MM.1S (cell line): Measurements from ENCODE around the gene SPDYE2B.
"Not testable (repeated sequence)": the region's sequence is repeated elsewhere in the genome, so short reads cannot be mapped to it uniquely, and the experiment has no call there.

Source experiments
- DNase-seq: peaks from one replicate; pipeline ENCODE4 v3.0.0-alpha.2; 2015
- H2AFZ ChIP-seq: fragments of 300-600 bp; sonication (generic); 2 replicates; pipeline ENCODE4 v1.6.0; 2016; ENCODE audit warnings: antibody characterized with exemption, low read length
- H3F3A ChIP-seq: fragments of 300-600 bp; sonication (generic); 2 replicates; pipeline ENCODE4 v1.6.1; 2016; ENCODE audit warnings: mild to moderate bottlenecking, antibody characterized with exemption, low read length, moderate library complexity, mixed read lengths; ENCODE audit not compliant: insufficient read depth
- H3K27ac ChIP-seq: fragments of 300-600 bp; sonication (generic); 2 replicates; pipeline ENCODE4 v1.5.1; 2016; ENCODE audit warnings: mild to moderate bottlenecking, low read length
- H3K27me3 ChIP-seq: fragments of 300-600 bp; sonication (generic); replicated peaks from 2 replicates; pipeline ENCODE4 v1.6.0; 2016; ENCODE audit warnings: low read length; ENCODE audit not compliant: insufficient read depth
- H3K36me3 ChIP-seq: fragments of 300-600 bp; sonication (generic); replicated peaks from 2 replicates; pipeline ENCODE4 v1.6.1; 2016; ENCODE audit warnings: mild to moderate bottlenecking, low read length, mixed read lengths; ENCODE audit not compliant: insufficient read depth
- H3K4me1 ChIP-seq: fragments of 300-600 bp; sonication (generic); 2 replicates; pipeline ENCODE4 v1.6.1; 2016; ENCODE audit warnings: low read length, mixed read lengths
- H3K4me2 ChIP-seq: fragments of 300-600 bp; sonication (generic); 2 replicates; pipeline ENCODE4 v1.6.0; 2016; ENCODE audit warnings: low read depth, low read length
- H3K4me3 ChIP-seq: fragments of 300-600 bp; sonication (generic); 2 replicates; pipeline ENCODE4 v1.5.1; 2016; ENCODE audit warnings: low read length, mixed read lengths
- H3K79me2 ChIP-seq: fragments of 300-600 bp; sonication (generic); 2 replicates; pipeline ENCODE4 v1.6.1; 2016; ENCODE audit warnings: mixed run types, low read length, mixed read lengths
- H3K9ac ChIP-seq: fragments of 300-600 bp; sonication (generic); 2 replicates; pipeline ENCODE4 v1.6.1; 2016; ENCODE audit warnings: low read length, mixed read lengths
- H3K9me2 ChIP-seq: fragments of 300-600 bp; sonication (generic); replicated peaks from 2 replicates; pipeline ENCODE4 v1.6.1; 2016; ENCODE audit warnings: mild to moderate bottlenecking, low read length, mixed read lengths; ENCODE audit not compliant: insufficient read depth
- H3K9me3 ChIP-seq: fragments of 300-600 bp; sonication (generic); replicated peaks from 2 replicates; pipeline ENCODE4 v1.6.1; 2016; ENCODE audit warnings: mild to moderate bottlenecking, low read length, mixed read lengths; ENCODE audit not compliant: insufficient read depth
- H4K20me1 ChIP-seq: fragments of 300-600 bp; sonication (generic); 2 replicates; pipeline ENCODE4 v1.6.1; 2016; ENCODE audit warnings: mild to moderate bottlenecking, low read length, moderate library complexity, mixed read lengths; ENCODE audit not compliant: insufficient read depth

The SPDYE2B gene

GRCh38 chr7:102680780-102681179 is 30.7 kb downstream of the SPDYE2B start:
- H3F3A ChIP-seq, H2AFZ ChIP-seq, DNase-seq, H3K4me3 ChIP-seq, H3K4me2 ChIP-seq, H3K9me2 ChIP-seq, H3K36me3 ChIP-seq, H3K9me3 ChIP-seq, H3K9ac ChIP-seq, H3K27me3 ChIP-seq, H3K4me1 ChIP-seq, H4K20me1 ChIP-seq, H3K79me2 ChIP-seq, H3K27ac ChIP-seq: not testable (repeated sequence)

- not testable (repeated sequence) for H3K9me2 ChIP-seq
Observed at GRCh38 chr7:102682560-102682959, 32.4 kb downstream of the SPDYE2B start.

DNA sequence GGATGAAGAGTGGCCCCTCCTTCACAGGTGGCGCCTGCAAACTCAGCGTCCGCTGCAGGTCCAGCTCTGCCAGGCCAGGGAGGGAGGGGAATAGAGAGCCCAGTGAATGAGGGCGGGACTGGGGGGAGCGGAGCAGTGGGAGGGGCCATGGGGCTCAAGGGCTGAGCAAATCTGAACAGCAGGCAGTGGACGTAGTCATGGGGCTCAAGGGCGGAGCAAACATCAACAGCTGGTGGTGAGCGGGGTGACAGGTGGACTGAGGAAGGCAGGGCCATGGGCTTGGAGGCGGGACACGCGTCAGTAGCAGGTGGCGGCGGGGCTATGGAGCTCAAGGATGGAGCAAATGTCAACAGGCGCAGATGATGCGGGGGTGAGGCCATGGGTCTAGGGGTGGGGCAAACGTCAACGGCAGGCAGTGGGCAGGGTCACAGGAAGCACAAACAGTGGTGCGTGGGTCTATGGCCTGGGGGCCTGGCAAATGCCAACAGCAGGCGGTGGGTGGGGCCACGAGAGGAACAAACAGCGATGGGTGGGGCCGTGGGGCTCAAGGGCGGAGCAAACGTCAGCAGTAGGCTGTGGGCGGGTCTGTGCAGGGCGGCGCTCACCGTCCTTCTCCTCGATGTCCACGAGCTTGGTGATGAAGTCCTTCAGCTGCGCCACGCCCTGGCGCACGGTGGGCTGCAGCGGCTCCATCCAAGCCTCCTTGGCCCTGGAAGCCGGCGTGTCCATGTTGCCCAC is 38.3 kb downstream of the SPDYE2B start:
- not testable (repeated sequence) for H3K36me3 ChIP-seq, H3K79me2 ChIP-seq, H3K4me1 ChIP-seq, H3F3A ChIP-seq, H3K9me3 ChIP-seq, DNase-seq, H3K9ac ChIP-seq, H2AFZ ChIP-seq, H3K9me2 ChIP-seq, H4K20me1 ChIP-seq, H3K27me3 ChIP-seq, H3K4me3 ChIP-seq, H3K4me2 ChIP-seq, H3K27ac ChIP-seq

More at GRCh38 chr7:102682560-102682959, 32.4 kb downstream of the SPDYE2B start:
- not testable (repeated sequence) for H2AFZ ChIP-seq, H3F3A ChIP-seq, H3K4me3 ChIP-seq, DNase-seq, H3K27ac ChIP-seq, H4K20me1 ChIP-seq, H3K36me3 ChIP-seq, H3K79me2 ChIP-seq, H3K4me2 ChIP-seq, H3K9ac ChIP-seq, H3K27me3 ChIP-seq, H3K9me3 ChIP-seq, H3K4me1 ChIP-seq

DNA sequence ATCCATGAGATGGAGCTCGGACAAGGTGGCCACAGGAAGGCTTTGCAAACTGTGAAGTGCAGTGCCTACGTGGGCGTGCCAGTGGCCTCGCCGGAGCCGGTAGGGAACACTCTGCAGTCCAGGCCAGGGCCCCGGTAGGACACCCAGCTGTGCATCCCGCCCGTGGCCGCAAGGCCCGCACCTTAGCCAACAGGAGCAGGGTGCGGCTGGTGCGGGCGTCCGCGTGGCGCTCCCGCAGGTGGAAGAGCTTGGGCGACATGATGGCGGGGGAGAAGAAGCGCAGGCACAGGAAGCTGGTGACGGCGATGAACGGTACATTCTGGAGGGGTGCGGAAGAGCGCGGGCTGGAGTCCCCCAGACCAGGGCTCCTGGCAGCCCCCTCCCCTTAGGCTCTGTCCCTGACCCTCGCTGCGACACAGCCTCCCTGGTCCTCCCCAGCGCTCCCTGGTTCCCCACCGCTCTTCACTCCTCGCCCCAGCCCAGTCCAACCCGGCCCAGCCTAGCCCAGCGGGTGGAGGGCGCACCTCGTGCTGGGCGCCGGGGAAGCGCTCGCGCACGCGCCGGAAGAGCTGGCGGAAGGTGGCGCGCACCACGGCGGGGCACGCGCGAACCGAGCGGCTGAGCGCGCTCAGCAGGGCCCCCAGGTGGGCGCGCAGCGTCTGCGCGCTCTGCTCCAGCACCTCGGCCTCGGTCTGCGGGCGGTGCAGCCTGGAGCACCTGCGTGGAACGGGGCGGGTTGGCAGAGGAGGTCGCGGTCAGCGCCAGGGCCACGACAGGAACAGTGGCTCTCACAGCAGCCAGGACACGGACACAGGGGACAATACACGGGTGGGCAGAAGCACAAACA is 39.5 kb downstream of the SPDYE2B start:
- H3K79me2 ChIP-seq, H3K36me3 ChIP-seq, DNase-seq, H3K9me2 ChIP-seq, H3K9me3 ChIP-seq, H4K20me1 ChIP-seq, H3K4me1 ChIP-seq, H3K27ac ChIP-seq, H3K4me2 ChIP-seq, H3K27me3 ChIP-seq, H3F3A ChIP-seq, H2AFZ ChIP-seq, H3K4me3 ChIP-seq, H3K9ac ChIP-seq: not testable (repeated sequence)

- H3K79me2 ChIP-seq, H3F3A ChIP-seq, H3K27ac ChIP-seq, H3K4me3 ChIP-seq, H3K9me3 ChIP-seq, H2AFZ ChIP-seq, DNase-seq, H3K27me3 ChIP-seq, H3K4me2 ChIP-seq, H3K4me1 ChIP-seq, H3K9ac ChIP-seq, H4K20me1 ChIP-seq, H3K9me2 ChIP-seq, H3K36me3 ChIP-seq: not testable (repeated sequence)
Observed at GRCh38 chr7:102690602-102691001, 40.5 kb downstream of the SPDYE2B start.

GRCh38 chr7:102694008-102694407 is 43.9 kb downstream of the SPDYE2B start:
- H3K4me2 ChIP-seq, DNase-seq: not testable (repeated sequence)

DNA sequence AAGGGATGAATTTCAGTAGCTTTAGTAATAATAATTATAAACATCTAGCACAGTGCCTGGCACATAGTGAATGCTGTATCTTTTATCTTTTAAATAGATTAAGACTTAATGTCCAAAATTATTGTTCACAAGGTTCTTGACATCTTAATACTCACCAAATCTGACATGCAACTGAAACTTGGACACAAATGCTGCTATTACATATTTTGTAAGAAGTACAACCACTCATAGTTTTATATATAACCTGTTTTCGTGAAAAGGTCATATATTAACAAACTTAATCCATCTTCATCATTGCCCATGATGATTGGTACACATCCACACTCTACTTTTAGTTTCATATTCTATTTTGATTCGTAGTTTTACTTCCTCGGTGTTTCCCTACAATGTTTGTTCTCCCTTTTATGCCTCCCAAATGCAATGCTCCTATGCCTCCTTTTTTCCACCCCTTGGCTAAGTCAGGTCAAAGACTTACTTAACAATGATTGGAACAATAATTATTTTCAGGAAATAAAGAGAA is 45.0 kb downstream of the SPDYE2B start:
- not testable (repeated sequence) for H3K9ac ChIP-seq, H3K4me2 ChIP-seq, H4K20me1 ChIP-seq, H3K4me1 ChIP-seq, H3K9me3 ChIP-seq, DNase-seq, H3F3A ChIP-seq, H3K9me2 ChIP-seq, H3K79me2 ChIP-seq, H3K27me3 ChIP-seq, H3K27ac ChIP-seq, H3K4me3 ChIP-seq, H3K36me3 ChIP-seq
- H2AFZ ChIP-seq: 0 out of 2 replicates have a peak overlapping the region, but pooled peaks have one; percentile 23

More at GRCh38 chr7:102694008-102694407, 43.9 kb downstream of the SPDYE2B start:
- H3F3A ChIP-seq, H3K27me3 ChIP-seq, H2AFZ ChIP-seq, H4K20me1 ChIP-seq, H3K4me1 ChIP-seq, H3K27ac ChIP-seq, H3K4me3 ChIP-seq, H3K9me2 ChIP-seq, H3K79me2 ChIP-seq, H3K36me3 ChIP-seq, H3K9ac ChIP-seq, H3K9me3 ChIP-seq: not testable (repeated sequence)
